NCI-H345 treated with DMSO at 0.1 percent for 48 hours (cell line): Measurements from ENCODE around the gene RAB15.
A peak's percentile ranks its signal among the peaks of the same experiment; 100 is the strongest.

Source experiments
- DNase-seq: peaks from one replicate; lab custom pipeline; 2025; ENCODE audit not compliant: unreplicated experiment; lab: John Stamatoyannopoulos, UW

The RAB15 gene

GRCh38 chr14:64939817-64940190 is 32.3 kb downstream of the RAB15 start:
- no peak for DNase-seq

GRCh38 chr14:64938972-64939816 is 32.9 kb downstream of the RAB15 start:
- DNase-seq: peak; percentile 62

- no peak for DNase-seq
Observed at GRCh38 chr14:64937821-64938193, 34.3 kb downstream of the RAB15 start.

GRCh38 chr14:64937171-64937820 is 34.8 kb downstream of the RAB15 start:
- DNase-seq: no peak

GRCh38 chr14:64935508-64935907 is 36.6 kb downstream of the RAB15 start:
- no peak for DNase-seq

- no peak for DNase-seq
Observed at GRCh38 chr14:64934338-64934929, 37.7 kb downstream of the RAB15 start.

- DNase-seq: no peak
Observed at GRCh38 chr14:64932231-64932630, 39.9 kb downstream of the RAB15 start.

GRCh38 chr14:64931123-64931522 is 41.0 kb downstream of the RAB15 start:
- no peak for DNase-seq

- DNase-seq: no peak
Observed at GRCh38 chr14:64930085-64930843, 41.9 kb downstream of the RAB15 start.

GRCh38 chr14:64929014-64929359 is 43.1 kb downstream of the RAB15 start:
- DNase-seq: no peak

GRCh38 chr14:64928239-64929013 is 43.7 kb downstream of the RAB15 start:
- DNase-seq: no peak

GRCh38 chr14:64927031-64927430 is 45.1 kb downstream of the RAB15 start:
- DNase-seq: no peak

GRCh38 chr14:64926398-64926995 is 45.6 kb downstream of the RAB15 start:
- no peak for DNase-seq

GRCh38 chr14:64923015-64923414 is 49.1 kb downstream of the RAB15 start:
- no peak for DNase-seq

- no peak for DNase-seq
Observed at GRCh38 chr14:64920465-64920864, 51.7 kb downstream of the RAB15 start.

- no peak for DNase-seq
Observed at GRCh38 chr14:64919618-64920017, 52.5 kb downstream of the RAB15 start.

- DNase-seq: no peak
Observed at GRCh38 chr14:64919215-64919614, 52.9 kb downstream of the RAB15 start.

- DNase-seq: no peak
Observed at GRCh38 chr14:64918216-64918615, 53.9 kb downstream of the RAB15 start.

GRCh38 chr14:64915797-64916196 is 56.3 kb downstream of the RAB15 start:
- no peak for DNase-seq

- DNase-seq: no peak
Observed at GRCh38 chr14:64915029-64915424, 57.1 kb downstream of the RAB15 start.
